Suprapubic skin (tissue), 4 donors: ENCODE data around the gene CNTNAP1. TPM values are rescaled to one million over a fixed set of nuclear protein-coding genes. Genes with fewer than 3 reads are reported as not detected.
A peak's percentile ranks its signal among the peaks of the same experiment; 100 is the strongest.

ENCODE experiments used
- DNase-seq, 2 donors: peaks; one replicate each; pipeline ENCODE4 v3.0.0-alpha.2; 2019; ENCODE audit warnings: low spot score in 2 of 2
- H3K27ac ChIP-seq: fragments of 200-600 bp; sonication (generic); one replicate; pipeline ENCODE4 v1.5.1; 2019
- H3K27me3 ChIP-seq: fragments of 200-600 bp; sonication (generic); one replicate; pipeline ENCODE4 v1.5.1; 2019
- H3K36me3 ChIP-seq: fragments of 200-600 bp; sonication (generic); one replicate; pipeline ENCODE4 v1.5.1; 2019
- H3K4me1 ChIP-seq: fragments of 200-600 bp; sonication (generic); one replicate; pipeline ENCODE4 v1.5.1; 2019
- H3K4me3 ChIP-seq: fragments of 200-600 bp; sonication (generic); one replicate; pipeline ENCODE4 v1.5.1; 2019; ENCODE audit warnings: mild to moderate bottlenecking
- H3K9me3 ChIP-seq: fragments of 200-600 bp; sonication (generic); one replicate; pipeline ENCODE4 v1.5.1; 2019
- EP300 ChIP-seq: sonication (generic); formaldehyde crosslinking; IDR thresholded peaks from one replicate; pipeline ENCODE4 v1.6.1; 2017; ENCODE audit warnings: antibody characterized with exemption
- POLR2A ChIP-seq, 2 donors: fragments of 450-650 bp; IDR thresholded peaks; one replicate each; pipeline ENCODE4 v1.6.1; 2017; ENCODE audit warnings: antibody characterized with exemption in 2 of 2, mild to moderate bottlenecking in 2 of 2, moderate library complexity in 2 of 2
- POLR2AphosphoS5 ChIP-seq, 3 donors: sonication (generic); formaldehyde crosslinking; IDR thresholded peaks; one replicate each; pipeline ENCODE4 v1.6.1; 2017; ENCODE audit warnings: antibody characterized with exemption in 3 of 3
- WGBS: methylation state at CpG from one replicate; pipeline ENCODE4 v1.1.5; 2018; 5-methylcytosine and 5-hydroxymethylcytosine counted together
- total RNA-seq, 4 donors: library from RNA; depleted of rRNA; stranded (reverse); fragments of >200 nt; gene quantifications; one replicate each; pipeline ENCODE4 v1.1.0, GENCODE V29; 2016
- TF ChIP-seq, protein P1 (sequence below), 2 donors: fragments of 200-600 bp in 1 of 2; fragments of 450-650 bp in 1 of 2; sonication (generic) in 1 of 2; IDR thresholded peaks; one replicate each; pipeline ENCODE4 v1.5.1; 2016 to 2019; ENCODE audit warnings: antibody characterized with exemption in 2 of 2, mild to moderate bottlenecking in 1 of 2, moderate library complexity in 1 of 2

Gene CNTNAP1
- total RNA-seq, 4 donors from 2014 or later, result 0.79 to 3.3 (median 1.2) TPM

- Histone ChIP-seq H3K36me3 (no peaks in the 10 kb centered on the region), H3K27ac (no peak overlapping the region), H3K9me3 (no peaks in the 10 kb centered on the region), H3K4me3 (no peak overlapping the region), H3K4me1 (no peaks in the 10 kb centered on the region), H3K27me3 (no peaks in the 10 kb centered on the region)
- TF ChIP-seq POLR2AphosphoS5 (IDR thresholded peaks at IDR 0.05) (no peak), EP300 (no peak), POLR2A (IDR thresholded peaks at IDR 0.05) (no peak)
- TF ChIP-seq, protein P1, sequence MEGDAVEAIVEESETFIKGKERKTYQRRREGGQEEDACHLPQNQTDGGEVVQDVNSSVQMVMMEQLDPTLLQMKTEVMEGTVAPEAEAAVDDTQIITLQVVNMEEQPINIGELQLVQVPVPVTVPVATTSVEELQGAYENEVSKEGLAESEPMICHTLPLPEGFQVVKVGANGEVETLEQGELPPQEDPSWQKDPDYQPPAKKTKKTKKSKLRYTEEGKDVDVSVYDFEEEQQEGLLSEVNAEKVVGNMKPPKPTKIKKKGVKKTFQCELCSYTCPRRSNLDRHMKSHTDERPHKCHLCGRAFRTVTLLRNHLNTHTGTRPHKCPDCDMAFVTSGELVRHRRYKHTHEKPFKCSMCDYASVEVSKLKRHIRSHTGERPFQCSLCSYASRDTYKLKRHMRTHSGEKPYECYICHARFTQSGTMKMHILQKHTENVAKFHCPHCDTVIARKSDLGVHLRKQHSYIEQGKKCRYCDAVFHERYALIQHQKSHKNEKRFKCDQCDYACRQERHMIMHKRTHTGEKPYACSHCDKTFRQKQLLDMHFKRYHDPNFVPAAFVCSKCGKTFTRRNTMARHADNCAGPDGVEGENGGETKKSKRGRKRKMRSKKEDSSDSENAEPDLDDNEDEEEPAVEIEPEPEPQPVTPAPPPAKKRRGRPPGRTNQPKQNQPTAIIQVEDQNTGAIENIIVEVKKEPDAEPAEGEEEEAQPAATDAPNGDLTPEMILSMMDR (IDR thresholded peaks at IDR 0.05), result no peak
- WGBS, result 85% methylated on average over 5 of the region's 5 CpGs
- no peak for DNase-seq
Observed at GRCh38 chr17:42647778-42648177, 34.6 kb upstream of the CNTNAP1 start.

- WGBS, result 77% methylated on average over 4 of the region's 4 CpGs
- DNase-seq, result no peak
- TF ChIP-seq, protein P1 (IDR thresholded peaks at IDR 0.05), result no peak
- TF ChIP-seq EP300, result no peak
- TF ChIP-seq POLR2A (IDR thresholded peaks at IDR 0.05), result no peak
- no peak for TF ChIP-seq POLR2AphosphoS5 (IDR thresholded peaks at IDR 0.05)
- Histone ChIP-seq H3K27me3 (no peaks in the 10 kb centered on the region), H3K27ac (no peak overlapping the region), H3K9me3 (no peaks in the 10 kb centered on the region), H3K4me3 (no peak overlapping the region), H3K4me1 (peaks cover 18% of the 10 kb centered on the region), H3K36me3 (no peaks in the 10 kb centered on the region)
Observed at GRCh38 chr17:42651392-42651791, 30.9 kb upstream of the CNTNAP1 start.

DNA sequence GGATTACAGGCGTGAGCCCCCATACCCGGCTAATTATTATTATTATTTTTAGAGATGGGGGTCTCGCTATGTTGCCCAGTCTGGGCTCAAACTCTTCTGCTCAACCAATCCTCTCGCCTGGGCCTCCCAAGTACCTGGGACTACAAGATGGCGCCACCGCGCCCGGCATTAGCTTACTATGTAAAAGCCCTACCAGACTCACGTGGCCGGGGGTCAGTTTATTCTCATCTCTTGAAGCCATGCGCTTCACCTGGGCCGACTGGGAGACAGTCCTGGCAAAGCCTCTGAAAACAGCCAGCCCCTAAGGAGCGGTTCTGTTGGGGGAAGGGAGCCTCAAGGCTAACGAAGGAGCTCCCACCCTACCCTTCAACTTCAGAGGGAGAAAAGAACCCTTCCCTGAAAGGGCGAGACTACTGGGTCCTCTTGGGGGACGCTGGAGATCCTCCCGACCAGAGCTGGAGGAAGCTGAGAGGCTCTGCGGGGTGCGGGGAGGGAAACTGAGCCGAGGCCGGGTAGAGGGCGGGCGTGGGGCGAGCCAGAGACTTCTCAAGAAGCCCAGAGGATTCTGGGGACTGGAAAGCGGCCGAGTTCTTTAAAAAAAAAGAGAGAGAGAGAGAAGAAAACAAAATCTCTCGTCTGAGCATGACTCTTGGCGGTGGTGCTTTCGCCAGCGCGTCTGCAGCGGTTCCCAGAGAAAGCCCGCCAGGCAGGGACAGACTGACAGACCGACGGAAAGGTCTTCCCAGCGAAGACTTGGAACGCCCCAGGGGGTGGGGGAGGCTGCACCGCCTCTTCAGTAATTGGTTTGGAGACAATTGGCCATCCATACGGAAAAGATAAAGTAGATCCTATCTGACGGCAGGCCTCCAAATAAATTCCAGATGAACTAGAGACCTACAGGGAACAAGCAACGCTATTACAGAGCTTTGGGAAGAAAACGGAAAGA, 28.9 kb upstream of the CNTNAP1 start:
- Histone ChIP-seq H3K9me3 (no peaks in the 10 kb centered on the region), H3K36me3 (no peaks in the 10 kb centered on the region), H3K4me1 (peaks cover 18% of the 10 kb centered on the region), H3K27me3 (no peaks in the 10 kb centered on the region), H3K27ac (peak overlapping the region; percentile 64), H3K4me3 (peak overlapping the region; percentile 41)
- 15% methylated on average over 32 of the region's 42 CpGs for WGBS
- TF ChIP-seq EP300, result no peak
- no peak for TF ChIP-seq POLR2A (IDR thresholded peaks at IDR 0.05)
- TF ChIP-seq, protein P1 (IDR thresholded peaks at IDR 0.05), result no peak
- TF ChIP-seq POLR2AphosphoS5 (IDR thresholded peaks at IDR 0.05), result no peak
- peak in 1 of 2 donors; percentile 77 for DNase-seq

- no peak for TF ChIP-seq EP300
- no peak for TF ChIP-seq POLR2A (IDR thresholded peaks at IDR 0.05)
- TF ChIP-seq POLR2AphosphoS5 (IDR thresholded peaks at IDR 0.05), result no peak
- TF ChIP-seq, protein P1 (IDR thresholded peaks at IDR 0.05), result no peak
- H3K27ac ChIP-seq, result no peak overlapping the region
- 84% methylated on average over 2 of the region's 2 CpGs for WGBS
- no peaks in the 10 kb centered on the region for H3K27me3 ChIP-seq
- no peaks in the 10 kb centered on the region for H3K36me3 ChIP-seq
- no peak overlapping the region for H3K4me3 ChIP-seq
- peaks cover 31% of the 10 kb centered on the region for H3K4me1 ChIP-seq
- no peaks in the 10 kb centered on the region for H3K9me3 ChIP-seq
- DNase-seq, result no peak
Observed at GRCh38 chr17:42655528-42655927, 26.8 kb upstream of the CNTNAP1 start.

GRCh38 chr17:42657824-42658588, 24.3 kb upstream of the CNTNAP1 start:
- Histone ChIP-seq H3K27ac (no peak overlapping the region), H3K4me1 (peaks cover 42% of the 10 kb centered on the region), H3K4me3 (no peak overlapping the region), H3K9me3 (no peaks in the 10 kb centered on the region), H3K27me3 (no peaks in the 10 kb centered on the region), H3K36me3 (peaks cover 3% of the 10 kb centered on the region)
- no peak for TF ChIP-seq EP300
- TF ChIP-seq POLR2A (IDR thresholded peaks at IDR 0.05), result no peak
- no peak for TF ChIP-seq POLR2AphosphoS5 (IDR thresholded peaks at IDR 0.05)
- TF ChIP-seq, protein P1 (IDR thresholded peaks at IDR 0.05), result no peak
- DNase-seq, result no peak
- WGBS, result 90% methylated on average over 9 of the region's 9 CpGs
